SK-N-SH treated with all-trans-retinoic acid at 6 μM for 48 hours (cell line): ENCODE results near the gene DOCK1.

Source experiments
- ATAC-seq: fragments of 200-7000 bp; cut with Tn5 transposase; 3 replicates; pipeline ENCODE4 v1.9.1; 2020; ENCODE audit warnings: mild to moderate bottlenecking, moderate library complexity
- ARNTL ChIP-seq: fragments of 450-650 bp; formaldehyde crosslinking; IDR thresholded peaks from 2 replicates; pipeline ENCODE4 v1.5.0; 2020; ENCODE audit warnings: low read depth, mild to moderate bottlenecking, moderate library complexity, borderline replicate concordance
- BACH2 ChIP-seq: fragments of 250-450 bp; sonication (Bioruptor Pico); IDR thresholded peaks from 2 replicates; pipeline ENCODE4 v1.9.0; 2021; ENCODE audit warnings: mild to moderate bottlenecking, borderline replicate concordance
- CREB5 ChIP-seq: fragments of 250-450 bp; sonication (Bioruptor Pico); IDR thresholded peaks from 2 replicates; pipeline ENCODE4 v1.5.1; 2020; ENCODE audit warnings: low read depth, mild to moderate bottlenecking, moderate library complexity
- ESRRG ChIP-seq: fragments of 250-450 bp; sonication (Bioruptor Pico); IDR thresholded peaks from 2 replicates; pipeline ENCODE4 v1.6.1; 2021; ENCODE audit warnings: mild to moderate bottlenecking
- GLIS3 ChIP-seq: fragments of 250-450 bp; sonication (Bioruptor Pico); IDR thresholded peaks from 2 replicates; pipeline ENCODE4 v1.5.0; 2020; ENCODE audit warnings: mild to moderate bottlenecking, moderate library complexity
- ISL1 ChIP-seq: fragments of 250-450 bp; sonication (Bioruptor Pico); IDR thresholded peaks from 2 replicates; pipeline ENCODE4 v2.1.2; 2022; ENCODE audit warnings: mild to moderate bottlenecking, moderate library complexity
- OSR1 ChIP-seq: fragments of 250-450 bp; sonication (Bioruptor Pico); IDR thresholded peaks from 2 replicates; pipeline ENCODE4 v1.8.0; 2022; ENCODE audit warnings: moderate library complexity, mild to moderate bottlenecking, inconsistent platforms
- PATZ1 ChIP-seq: fragments of 250-450 bp; sonication (Bioruptor Pico); IDR thresholded peaks from 2 replicates; pipeline ENCODE4 v1.8.0; 2020; ENCODE audit warnings: mild to moderate bottlenecking, moderate library complexity, borderline replicate concordance
- PPARA ChIP-seq: fragments of 250-450 bp; sonication (Bioruptor Pico); IDR thresholded peaks from 2 replicates; pipeline ENCODE4 v1.5.0; 2020; ENCODE audit warnings: mild to moderate bottlenecking, borderline replicate concordance
- RARB ChIP-seq: fragments of 250-450 bp; sonication (Bioruptor Pico); IDR thresholded peaks from 2 replicates; pipeline ENCODE4 v1.8.0; 2021; ENCODE audit warnings: mild to moderate bottlenecking, moderate library complexity
- SNAI2 ChIP-seq: fragments of 250-450 bp; sonication (Bioruptor Pico); IDR thresholded peaks from 2 replicates; pipeline ENCODE4 v1.5.0; 2020; ENCODE audit warnings: mild to moderate bottlenecking, moderate library complexity
- TCF4 ChIP-seq: fragments of 250-450 bp; sonication (Bioruptor Pico); IDR thresholded peaks from 2 replicates; pipeline ENCODE4 v1.8.0; 2021; ENCODE audit warnings: mild to moderate bottlenecking, moderate library complexity, borderline replicate concordance
- TOX ChIP-seq: fragments of 250-450 bp; sonication (Bioruptor Pico); IDR thresholded peaks from 2 replicates; pipeline ENCODE4 v1.8.0; 2021; ENCODE audit warnings: mild to moderate bottlenecking, moderate library complexity, borderline replicate concordance
- TSHZ2 ChIP-seq: fragments of 250-450 bp; sonication (Bioruptor Pico); IDR thresholded peaks from 2 replicates; pipeline ENCODE4 v1.5.0; 2020; ENCODE audit warnings: mild to moderate bottlenecking, moderate library complexity
- ZC3H10 ChIP-seq: fragments of 250-450 bp; sonication (Bioruptor Pico); IDR thresholded peaks from 2 replicates; pipeline ENCODE4 v1.5.1; 2021; ENCODE audit warnings: mild to moderate bottlenecking, moderate library complexity
- ZFP3 ChIP-seq: fragments of 250-450 bp; sonication (Bioruptor Pico); IDR thresholded peaks from 2 replicates; pipeline ENCODE4 v1.5.0; 2020; ENCODE audit warnings: mild to moderate bottlenecking, moderate library complexity
- ZFP30 ChIP-seq: fragments of 450-650 bp; formaldehyde crosslinking; IDR thresholded peaks from 2 replicates; pipeline ENCODE4 v1.5.0; 2022; ENCODE audit warnings: mild to moderate bottlenecking, moderate library complexity
- ZNF565 ChIP-seq: fragments of 450-650 bp; formaldehyde crosslinking; conservative IDR thresholded peaks from 2 replicates; pipeline ENCODE4 v1.5.0; 2020; ENCODE audit warnings: low read depth, mild to moderate bottlenecking, moderate library complexity
- ZNF70 ChIP-seq: fragments of 450-650 bp; formaldehyde crosslinking; IDR thresholded peaks from 2 replicates; pipeline ENCODE4 v1.5.0; 2020; ENCODE audit warnings: mild to moderate bottlenecking, moderate library complexity
- TF ChIP-seq, protein P1 (sequence below): fragments of 250-450 bp; sonication (Bioruptor Pico); IDR thresholded peaks from 2 replicates; pipeline ENCODE4 v1.5.1; 2021; ENCODE audit warnings: mild to moderate bottlenecking, moderate library complexity
- TF ChIP-seq, protein P2 (sequence below): fragments of 250-450 bp; sonication (Bioruptor Pico); IDR thresholded peaks from 2 replicates; pipeline ENCODE4 v1.8.0; 2021; ENCODE audit warnings: low read depth, mild to moderate bottlenecking, moderate library complexity, borderline replicate concordance

DOCK1 gene

DNA sequence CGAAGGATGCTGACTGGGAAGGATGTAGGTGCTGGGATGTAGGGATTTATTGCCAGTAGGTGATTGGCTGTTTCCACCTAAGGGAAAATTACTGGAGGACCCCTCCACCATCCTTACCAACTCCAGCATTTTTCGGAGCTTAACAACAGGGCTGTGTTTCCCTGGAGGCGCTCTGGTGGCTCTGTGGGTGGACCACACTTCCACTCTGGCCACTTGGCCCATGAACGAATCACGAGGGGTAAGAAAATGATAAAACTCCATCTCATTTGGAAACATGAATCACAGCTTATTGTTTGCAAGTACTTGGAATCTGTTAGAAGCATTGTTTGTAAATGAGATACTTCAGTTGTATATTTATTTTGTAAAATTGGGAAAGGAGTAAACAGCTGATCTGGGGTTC, 3.0 kb downstream of the DOCK1 start:
- no peak for TF ChIP-seq PATZ1 (CRISPR knock-in tag)
- ATAC-seq = no peak

DNA sequence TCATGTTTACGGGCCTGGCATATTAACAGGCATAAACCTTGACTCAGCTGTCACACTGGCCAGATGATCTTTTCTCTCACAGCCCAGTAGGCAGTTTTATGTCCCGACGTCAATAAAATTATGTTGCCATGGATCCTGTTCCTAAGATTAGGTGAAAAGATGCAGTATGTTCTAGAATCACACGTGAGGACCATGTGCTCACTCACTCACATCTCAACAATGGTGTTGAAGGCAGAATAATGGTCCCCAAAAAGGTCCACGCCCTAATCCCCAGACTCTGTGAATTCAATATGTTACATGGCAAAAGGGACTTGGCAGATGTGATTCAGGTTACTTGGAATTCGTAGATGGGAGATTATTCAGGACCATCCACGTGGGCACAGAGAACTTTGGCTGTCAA, 3.5 kb downstream of the DOCK1 start:
- ATAC-seq = no peak
- TF ChIP-seq GLIS3 (CRISPR knock-in tag) (no peak), TSHZ2 (no peak), RARB (CRISPR knock-in tag) (no peak), PATZ1 (CRISPR knock-in tag) (no peak), CREB5 (CRISPR knock-in tag) (no peak), ISL1 (CRISPR knock-in tag) (no peak), BACH2 (CRISPR knock-in tag) (no peak), PPARA (CRISPR knock-in tag) (no peak), ZNF565 (no peak), ZFP30 (CRISPR knock-in tag) (no peak), TOX (CRISPR knock-in tag) (no peak), TCF4 (no peak), ESRRG (no peak)
- TF ChIP-seq, protein P1, sequence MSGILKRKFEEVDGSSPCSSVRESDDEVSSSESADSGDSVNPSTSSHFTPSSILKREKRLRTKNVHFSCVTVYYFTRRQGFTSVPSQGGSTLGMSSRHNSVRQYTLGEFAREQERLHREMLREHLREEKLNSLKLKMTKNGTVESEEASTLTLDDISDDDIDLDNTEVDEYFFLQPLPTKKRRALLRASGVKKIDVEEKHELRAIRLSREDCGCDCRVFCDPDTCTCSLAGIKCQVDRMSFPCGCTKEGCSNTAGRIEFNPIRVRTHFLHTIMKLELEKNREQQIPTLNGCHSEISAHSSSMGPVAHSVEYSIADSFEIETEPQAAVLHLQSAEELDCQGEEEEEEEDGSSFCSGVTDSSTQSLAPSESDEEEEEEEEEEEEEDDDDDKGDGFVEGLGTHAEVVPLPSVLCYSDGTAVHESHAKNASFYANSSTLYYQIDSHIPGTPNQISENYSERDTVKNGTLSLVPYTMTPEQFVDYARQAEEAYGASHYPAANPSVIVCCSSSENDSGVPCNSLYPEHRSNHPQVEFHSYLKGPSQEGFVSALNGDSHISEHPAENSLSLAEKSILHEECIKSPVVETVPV = no peak
- TF ChIP-seq, protein P2, sequence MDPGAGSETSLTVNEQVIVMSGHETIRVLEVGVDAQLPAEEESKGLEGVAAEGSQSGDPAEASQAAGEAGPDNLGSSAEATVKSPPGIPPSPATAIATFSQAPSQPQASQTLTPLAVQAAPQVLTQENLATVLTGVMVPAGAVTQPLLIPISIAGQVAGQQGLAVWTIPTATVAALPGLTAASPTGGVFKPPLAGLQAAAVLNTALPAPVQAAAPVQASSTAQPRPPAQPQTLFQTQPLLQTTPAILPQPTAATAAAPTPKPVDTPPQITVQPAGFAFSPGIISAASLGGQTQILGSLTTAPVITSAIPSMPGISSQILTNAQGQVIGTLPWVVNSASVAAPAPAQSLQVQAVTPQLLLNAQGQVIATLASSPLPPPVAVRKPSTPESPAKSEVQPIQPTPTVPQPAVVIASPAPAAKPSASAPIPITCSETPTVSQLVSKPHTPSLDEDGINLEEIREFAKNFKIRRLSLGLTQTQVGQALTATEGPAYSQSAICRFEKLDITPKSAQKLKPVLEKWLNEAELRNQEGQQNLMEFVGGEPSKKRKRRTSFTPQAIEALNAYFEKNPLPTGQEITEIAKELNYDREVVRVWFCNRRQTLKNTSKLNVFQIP (CRISPR knock-in tag) = no peak

DNA sequence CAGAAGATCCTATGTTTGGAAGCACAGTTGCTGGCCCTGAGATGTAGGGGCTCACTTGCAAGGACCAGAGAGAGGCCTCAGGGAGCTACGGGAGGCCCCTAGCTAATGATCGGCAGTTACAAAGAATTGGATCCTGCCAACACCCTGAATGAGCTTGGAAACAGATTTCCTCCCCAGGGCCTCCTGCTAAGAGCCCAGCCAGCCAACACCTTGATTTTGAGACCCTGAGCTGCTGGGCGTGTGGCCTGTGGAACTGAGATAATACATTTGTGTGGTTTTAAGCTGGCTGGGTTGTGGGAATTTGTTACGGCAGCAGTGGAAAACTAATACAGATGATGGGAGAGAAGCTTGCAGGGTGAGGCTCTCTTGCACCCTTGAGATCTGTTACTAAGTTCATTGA, 3.9 kb downstream of the DOCK1 start:
- no peak for ATAC-seq

More for the DNA sequence above, 3.9 kb downstream of the DOCK1 start:
- TF ChIP-seq CREB5 (CRISPR knock-in tag) (no peak), ESRRG (no peak), ARNTL (CRISPR knock-in tag) (no peak), GLIS3 (CRISPR knock-in tag) (no peak), TOX (CRISPR knock-in tag) (no peak), ZC3H10 (CRISPR knock-in tag) (no peak), SNAI2 (CRISPR knock-in tag) (no peak), OSR1 (CRISPR knock-in tag) (no peak), BACH2 (CRISPR knock-in tag) (no peak), ZFP3 (CRISPR knock-in tag) (no peak), ZNF70 (no peak), ISL1 (CRISPR knock-in tag) (no peak)
